HG02798 (cell line): Measurements from ENCODE around the gene TRAM2.

Source experiments
- ATAC-seq: cut with Tn5 transposase; IDR thresholded peaks from one replicate; pipeline ENCODE4 v1.9.1; 2021; ENCODE audit warnings: mild to moderate bottlenecking; ENCODE audit not compliant: unreplicated experiment, poor library complexity

TRAM2 gene

GRCh38 chr6:52513896-52514295 is 63.0 kb downstream of the TRAM2 start:
- no peak for ATAC-seq

GRCh38 chr6:52513464-52513863 is 63.4 kb downstream of the TRAM2 start:
- ATAC-seq: no peak

GRCh38 chr6:52512199-52512598 is 64.7 kb downstream of the TRAM2 start:
- ATAC-seq: no peak

GRCh38 chr6:52511572-52512151 is 65.2 kb downstream of the TRAM2 start:
- no peak for ATAC-seq

GRCh38 chr6:52511163-52511562 is 65.7 kb downstream of the TRAM2 start:
- no peak for ATAC-seq

GRCh38 chr6:52510213-52510562 is 66.7 kb downstream of the TRAM2 start:
- no peak for ATAC-seq

- no peak for ATAC-seq
Measured at GRCh38 chr6:52509281-52510212, 67.3 kb downstream of the TRAM2 start.

- ATAC-seq: no peak
Measured at GRCh38 chr6:52508261-52508739, 68.6 kb downstream of the TRAM2 start.

GRCh38 chr6:52507557-52508260 is 69.2 kb downstream of the TRAM2 start:
- ATAC-seq: no peak

GRCh38 chr6:52506476-52506875 is 70.4 kb downstream of the TRAM2 start:
- no peak for ATAC-seq

GRCh38 chr6:52505726-52506409 is 71.0 kb downstream of the TRAM2 start:
- no peak for ATAC-seq

GRCh38 chr6:52504782-52505136 is 72.1 kb downstream of the TRAM2 start:
- ATAC-seq: no peak

GRCh38 chr6:52503851-52504781 is 72.7 kb downstream of the TRAM2 start:
- no peak for ATAC-seq

GRCh38 chr6:52503323-52503747 is 73.5 kb downstream of the TRAM2 start:
- ATAC-seq: no peak

GRCh38 chr6:52502306-52503029 is 74.4 kb downstream of the TRAM2 start:
- no peak for ATAC-seq

GRCh38 chr6:52500238-52501129 is 76.4 kb downstream of the TRAM2 start:
- ATAC-seq: no peak

- ATAC-seq: no peak
Measured at GRCh38 chr6:52499681-52500236, 77.1 kb downstream of the TRAM2 start.

- ATAC-seq: no peak
Measured at GRCh38 chr6:52499026-52499425, 77.8 kb downstream of the TRAM2 start.
